K562 (cell line): ENCODE data around the gene CPNE2.

Experiments used
- ADNP ChIP-seq: fragments of 200-800 bp; sonication (Bioruptor generic); IDR thresholded peaks from 2 replicates; pipeline ENCODE4 v1.6.1; 2016; ENCODE audit warnings: missing genetic modification characterization, missing compliant biosample characterization
- CTCF ChIP-seq, 3 experiments: IDR thresholded peaks in 2 of 3; conservative IDR thresholded peaks in 1 of 3; 2 replicates each; pipeline ENCODE4 v1.5.1; 2011 to 2012; ENCODE audit warnings: low read length in 3 of 3, mild to moderate bottlenecking in 3 of 3, control low read depth in 2 of 3, improper control_type of control experiment in 1 of 3, inconsistent platforms in 1 of 3, low read depth in 1 of 3, mixed read lengths in 1 of 3, moderate library complexity in 1 of 3; ENCODE audit not compliant: insufficient read depth in 2 of 3
- EP300 ChIP-seq: IDR thresholded peaks from 2 replicates; pipeline ENCODE4 v1.6.1; 2012; ENCODE audit warnings: low read length, improper control_type of control experiment
- FOS ChIP-seq: IDR thresholded peaks from 3 replicates; pipeline ENCODE4 v1.6.1; 2011; ENCODE audit not compliant: insufficient read length; ENCODE audit errors: extremely low read depth
- JUN ChIP-seq, 2 experiments: sonication (generic) in 1 of 2; formaldehyde crosslinking in 1 of 2; IDR thresholded peaks; 2 replicates each; pipeline versions ENCODE4 v1.6.1 to v1.8.0; 2012 to 2022; ENCODE audit warnings: borderline replicate concordance in 2 of 2, mild to moderate bottlenecking in 2 of 2, improper control_type of control experiment in 1 of 2, low read depth in 1 of 2, low read length in 1 of 2, missing genetic modification reagents in 1 of 2
- RFX5 ChIP-seq: IDR thresholded peaks from 2 replicates; pipeline ENCODE4 v1.6.1; 2011; ENCODE audit warnings: low read depth, mild to moderate bottlenecking, improper control_type of control experiment, low read length
- SNAPC5 ChIP-seq: fragments of 250-450 bp; sonication (Bioruptor Pico); IDR thresholded peaks from 2 replicates; pipeline ENCODE4 v1.8.0; 2021; ENCODE audit warnings: moderate library complexity, mild to moderate bottlenecking, inconsistent platforms
- SRSF7 ChIP-seq: fragments of 200-400 bp; formaldehyde crosslinking; optimal IDR thresholded peaks from 2 replicates; pipeline ENCODE3; 2017; ENCODE audit warnings: mild to moderate bottlenecking, low read depth, low read length
- TAF7 ChIP-seq: fragments of 450-650 bp; IDR thresholded peaks from 2 replicates; pipeline ENCODE4 v1.6.1; 2016; ENCODE audit warnings: missing genetic modification characterization, missing compliant biosample characterization
- TEAD4 ChIP-seq, 2 experiments: sonication (generic) in 1 of 2; formaldehyde crosslinking in 1 of 2; IDR thresholded peaks; 2 replicates each; pipeline versions ENCODE4 v1.6.1 to v1.8.0; 2012 to 2022; ENCODE audit warnings: borderline replicate concordance in 1 of 2, inconsistent platforms in 1 of 2, low read length in 1 of 2, mild to moderate bottlenecking in 1 of 2, missing genetic modification reagents in 1 of 2
- TF ChIP-seq, protein P1 (sequence below): IDR thresholded peaks from 3 replicates; pipeline ENCODE4 v1.6.1; 2011; ENCODE audit warnings: borderline replicate concordance, mild to moderate bottlenecking; ENCODE audit not compliant: insufficient read length, insufficient read depth

DNA sequence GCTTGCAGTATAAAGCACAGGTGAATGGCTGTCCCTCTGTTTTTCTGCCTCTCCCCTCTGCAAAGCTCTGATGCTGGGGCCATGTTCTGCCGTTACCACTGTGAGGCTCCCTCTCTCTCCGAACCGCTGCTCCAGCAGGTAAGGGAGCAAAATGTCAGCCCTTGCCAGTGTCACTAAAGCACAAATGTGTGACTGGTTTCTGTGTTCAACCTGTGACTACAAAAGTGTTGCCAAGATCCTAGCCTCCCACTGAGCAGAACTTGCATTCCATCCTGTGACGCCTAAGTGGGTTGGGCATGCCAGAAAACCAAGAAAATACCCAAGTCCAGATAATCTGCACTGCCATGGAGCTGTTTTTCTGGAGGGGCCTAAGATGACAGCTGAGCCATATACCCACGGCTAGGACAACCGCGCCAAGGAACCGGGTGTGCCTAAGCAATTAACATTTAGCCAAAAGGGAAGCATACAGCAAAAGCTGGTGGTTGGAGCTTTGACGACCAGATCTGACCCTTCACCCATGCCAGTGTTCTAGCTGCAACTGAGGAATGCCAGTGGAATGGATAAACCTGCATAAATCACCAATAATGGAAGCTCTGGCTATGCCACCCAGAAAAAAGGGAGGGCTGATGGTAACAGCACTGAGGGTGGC, 58.4 kb downstream of the CPNE2 start:
- TF ChIP-seq SNAPC5 (no peak), ADNP (tag) (no peak), CTCF (IDR thresholded peaks at IDR 0.05 in 2 of 3, conservative IDR thresholded peaks at IDR 0.05 in 1 of 3; ENCODE audit: insufficient read depth in 2 of 3, low read depth in 1 of 3, low read length in 3 of 3) (no peak), EP300 (no peak), JUN (IDR thresholded peaks at IDR 0.05; ENCODE audit: borderline replicate concordance, low read depth, low read length) (no peak), JUN (CRISPR knock-in tag; IDR thresholded peaks at IDR 0.05; ENCODE audit: borderline replicate concordance) (no peak), SRSF7 (no peak), FOS (no peak), TAF7 (no peak), TEAD4 (IDR thresholded peaks at IDR 0.05; ENCODE audit: low read length) (no peak), TEAD4 (CRISPR knock-in tag; IDR thresholded peaks at IDR 0.05; ENCODE audit: borderline replicate concordance) (no peak), RFX5 (no peak)
- TF ChIP-seq, protein P1, sequence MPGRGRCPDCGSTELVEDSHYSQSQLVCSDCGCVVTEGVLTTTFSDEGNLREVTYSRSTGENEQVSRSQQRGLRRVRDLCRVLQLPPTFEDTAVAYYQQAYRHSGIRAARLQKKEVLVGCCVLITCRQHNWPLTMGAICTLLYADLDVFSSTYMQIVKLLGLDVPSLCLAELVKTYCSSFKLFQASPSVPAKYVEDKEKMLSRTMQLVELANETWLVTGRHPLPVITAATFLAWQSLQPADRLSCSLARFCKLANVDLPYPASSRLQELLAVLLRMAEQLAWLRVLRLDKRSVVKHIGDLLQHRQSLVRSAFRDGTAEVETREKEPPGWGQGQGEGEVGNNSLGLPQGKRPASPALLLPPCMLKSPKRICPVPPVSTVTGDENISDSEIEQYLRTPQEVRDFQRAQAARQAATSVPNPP, result no peak
